HepG2 (cell line): Measurements from ENCODE around the gene PPP1R9A. TPM values are rescaled to one million over a fixed set of nuclear protein-coding genes. Genes with fewer than 3 reads are reported as not detected.

Experiments used
- ATAC-seq: fragments of 200-7000 bp; cut with Tn5 transposase; 3 replicates; pipeline ENCODE4 v1.9.1; 2020; ENCODE audit warnings: mild to moderate bottlenecking, moderate library complexity
- BruUV-seq: library from RNA; stranded (reverse); fragments of 400-500 nt; replicated peaks from 2 replicates; lab custom pipeline; 2021; lab: Mats Ljungman, UMichigan
- CTCF ChIA-PET: fragments of 300-600 bp; formaldehyde crosslinking; extraction: SDS; loops from one replicate; lab custom pipeline; 2021; ENCODE audit warnings: low total read pairs, inconsistent platforms, low intra/inter-chr PET ratio; lab: Yijun Ruan, JAX
- POLR2A ChIA-PET: fragments of 350-600 bp; sonication (Branson Sonifier 250); formaldehyde crosslinking; loops from one replicate; lab custom pipeline; 2020; ENCODE audit warnings: antibody characterized with exemption, inconsistent platforms; lab: Yijun Ruan, JAX
- DNase-seq: peaks from one replicate; pipeline ENCODE4 v3.0.0-alpha.2; 2015; ENCODE audit warnings: low spot score
- FAIRE-seq: peaks from 3 replicates; lab custom pipeline; 2011; peaks lifted over from hg19 to GRCh38; lab: Jason Lieb, UNC
- H2AFZ ChIP-seq: one replicate; pipeline ENCODE4 v1.6.1; 2011; ENCODE audit warnings: low read length, inconsistent platforms
- H3K27ac ChIP-seq: fragments of 300-600 bp; 3 replicates; pipeline ENCODE4 v1.8.0; 2011; ENCODE audit warnings: mixed run types, mild to moderate bottlenecking, mixed read lengths, low read length, inconsistent platforms; ENCODE audit not compliant: insufficient read depth; ENCODE audit errors: extremely low read length
- H3K27me3 ChIP-seq, 2 experiments: fragments of 200-600 bp in 1 of 2; 2 replicates in 1 of 2; 3 replicates in 1 of 2; pipeline versions ENCODE4 v1.6.0 to v1.8.0; 2011; ENCODE audit warnings: low read length in 2 of 2, mild to moderate bottlenecking in 2 of 2, moderate library complexity in 2 of 2, inconsistent platforms in 1 of 2; ENCODE audit not compliant: insufficient read depth in 2 of 2, control insufficient read depth in 1 of 2
- H3K36me3 ChIP-seq, 2 experiments: fragments of 200-600 bp in 1 of 2; replicated peaks in 1 of 2; 2 replicates in 1 of 2; 3 replicates in 1 of 2; pipeline versions ENCODE4 v1.5.1 to v1.8.0; 2011; ENCODE audit warnings: low read length in 2 of 2, inconsistent platforms in 1 of 2; ENCODE audit not compliant: insufficient read depth in 2 of 2, control insufficient read depth in 1 of 2
- H3K4me1 ChIP-seq: 2 replicates; pipeline ENCODE4 v1.5.1; 2012; ENCODE audit warnings: low read length, inconsistent platforms; ENCODE audit not compliant: insufficient read depth
- H3K4me2 ChIP-seq: 2 replicates; pipeline ENCODE4 v1.6.0; 2011; ENCODE audit warnings: low read depth, low read length, inconsistent platforms
- H3K4me3 ChIP-seq, 3 experiments: fragments of 200-600 bp in 1 of 3; sonication (generic), shearing (Covaris generic) in 1 of 3; replicated peaks in 1 of 3; 2 replicates each; pipeline ENCODE4 v1.5.1; 2011 to 2016; ENCODE audit warnings: low read length in 3 of 3, inconsistent platforms in 2 of 3, low read depth in 2 of 3, mild to moderate bottlenecking in 2 of 3, control low read depth in 1 of 3, mixed read lengths in 1 of 3; ENCODE audit not compliant: insufficient read depth in 1 of 3
- H3K79me2 ChIP-seq: one replicate; pipeline ENCODE4 v1.6.1; 2011; ENCODE audit warnings: low read length, inconsistent platforms; ENCODE audit not compliant: insufficient read depth
- H3K9ac ChIP-seq: 2 replicates; pipeline ENCODE4 v1.6.0; 2011; ENCODE audit warnings: mild to moderate bottlenecking, low read depth, low read length, inconsistent platforms; ENCODE audit not compliant: insufficient read depth
- H3K9me3 ChIP-seq: 2 replicates; pipeline ENCODE4 v1.5.1; 2012; ENCODE audit warnings: mild to moderate bottlenecking, low read length
- H4K20me1 ChIP-seq: 2 replicates; pipeline ENCODE4 v1.6.0; 2011; ENCODE audit warnings: inconsistent platforms, mild to moderate bottlenecking, low read length, moderate library complexity; ENCODE audit not compliant: insufficient read depth
- BORCS8-MEF2B ChIP-seq: sonication (generic); formaldehyde crosslinking; IDR thresholded peaks from 2 replicates; pipeline ENCODE4 v1.8.0; 2022; ENCODE audit warnings: mild to moderate bottlenecking, missing genetic modification reagents
- CBFB ChIP-seq: sonication (generic); formaldehyde crosslinking; IDR thresholded peaks from 2 replicates; pipeline ENCODE4 v1.4.0; 2020; ENCODE audit warnings: missing genetic modification reagents
- CHD4 ChIP-seq: fragments of 200-600 bp; sonication (generic); IDR thresholded peaks from 2 replicates; pipeline ENCODE4 v1.7.0; 2017; ENCODE audit warnings: mild to moderate bottlenecking, low read length, borderline replicate concordance
- MYC ChIP-seq: sonication (generic); formaldehyde crosslinking; IDR thresholded peaks from 2 replicates; pipeline ENCODE4 v1.9.0; 2021; ENCODE audit warnings: missing genetic modification reagents, borderline replicate concordance
- SYNCRIP ChIP-seq: fragments of 200-400 bp; formaldehyde crosslinking; IDR thresholded peaks from 2 replicates; pipeline ENCODE4 v1.6.1; 2018; ENCODE audit warnings: mild to moderate bottlenecking, low read depth, low read length; ENCODE audit not compliant: insufficient read depth
- TCF12 ChIP-seq, 2 experiments: fragments of 450-650 bp in 1 of 2; sonication (generic) in 1 of 2; formaldehyde crosslinking in 1 of 2; IDR thresholded peaks; 2 replicates each; pipeline versions ENCODE4 v1.6.1 to v1.8.0; 2017 to 2022; ENCODE audit warnings: antibody characterized with exemption in 1 of 2, mild to moderate bottlenecking in 1 of 2, missing genetic modification reagents in 1 of 2, moderate library complexity in 1 of 2
- WIZ ChIP-seq: sonication (generic); formaldehyde crosslinking; IDR thresholded peaks from 2 replicates; pipeline ENCODE4 v1.5.1; 2020; ENCODE audit warnings: mild to moderate bottlenecking, missing genetic modification reagents
- ZKSCAN1 ChIP-seq: fragments of 150-350 bp; IDR thresholded peaks from 2 replicates; pipeline ENCODE4 v1.6.1; 2014; ENCODE audit warnings: low read length
- ZNF841 ChIP-seq: sonication (generic); formaldehyde crosslinking; IDR thresholded peaks from 2 replicates; pipeline ENCODE4 v1.8.1; 2023; ENCODE audit warnings: missing genetic modification reagents, borderline replicate concordance
- WGBS: methylation state at CpG from one replicate; pipeline ENCODE4 v1.1.6; 2017; ENCODE audit warnings: low lambda C conversion rate; 5-methylcytosine and 5-hydroxymethylcytosine counted together
- in situ Hi-C: cut with HindIII; loops from 2 replicates; pipeline ENCODE4 v1.10.0; 2017; ENCODE audit warnings: low pct_unique_long_range_greater_than_20kb; ENCODE audit not compliant: extremely low pct_ligation_motif_present
- intact Hi-C: fragments of 100-400 bp; cut with micrococcal nuclease; formaldehyde crosslinking; loops from one replicate; pipeline ENCODE4 v1.10.0; 2022; ENCODE audit not compliant: unreplicated experiment
- polyA plus RNA-seq, 8 experiments: library from polyadenylated mRNA; depleted of rRNA in 3 of 8; stranded (reverse) in 7 of 8; unstranded in 1 of 8; fragments of >200 nt; fragmentation: Illumina TruSeq in 4 of 8; extraction: Trizol in 4 of 8; gene quantifications; 2 replicates each; pipeline versions ENCODE4 v1.2.1 to v1.2.3, GENCODE V29; 2011 to 2016; ENCODE audit warnings: low read depth in 4 of 8, missing spikeins in 1 of 8, mixed read lengths in 1 of 8; ENCODE audit not compliant: insufficient read depth in 1 of 8
- total RNA-seq, 5 experiments: library from RNA; depleted of rRNA; stranded (reverse); fragments of >200 nt; fragmentation: Illumina TruSeq; extraction: Trizol; gene quantifications; 2 replicates each; pipeline ENCODE4 v1.2.3, GENCODE V29; 2016; ENCODE audit warnings: low read depth in 1 of 5
- TF ChIP-seq, protein P1 (sequence below): sonication (generic); formaldehyde crosslinking; IDR thresholded peaks from 2 replicates; pipeline ENCODE4 v1.4.0; 2020; ENCODE audit warnings: missing genetic modification reagents, mild to moderate bottlenecking, borderline replicate concordance
- TF ChIP-seq, protein P2 (sequence below): sonication (generic); formaldehyde crosslinking; conservative IDR thresholded peaks from 2 replicates; pipeline ENCODE4 v1.4.0; 2020; ENCODE audit warnings: missing genetic modification reagents
- TF ChIP-seq, protein P3 (sequence below): sonication (generic); formaldehyde crosslinking; IDR thresholded peaks from 2 replicates; pipeline ENCODE4 v1.8.0; 2022; ENCODE audit warnings: missing genetic modification reagents, mild to moderate bottlenecking, inconsistent platforms, borderline replicate concordance
- TF ChIP-seq, protein P4 (sequence below): sonication (generic); formaldehyde crosslinking; IDR thresholded peaks from 2 replicates; pipeline ENCODE4 v1.5.0; 2020; ENCODE audit warnings: missing genetic modification reagents

Gene PPP1R9A
- total and polyA plus RNA-seq, 2 of the 13 experiments (the other 11 are each of a cell fraction or from before 2014, with no cell fraction given), result 11.4 to 31.9 TPM

DNA sequence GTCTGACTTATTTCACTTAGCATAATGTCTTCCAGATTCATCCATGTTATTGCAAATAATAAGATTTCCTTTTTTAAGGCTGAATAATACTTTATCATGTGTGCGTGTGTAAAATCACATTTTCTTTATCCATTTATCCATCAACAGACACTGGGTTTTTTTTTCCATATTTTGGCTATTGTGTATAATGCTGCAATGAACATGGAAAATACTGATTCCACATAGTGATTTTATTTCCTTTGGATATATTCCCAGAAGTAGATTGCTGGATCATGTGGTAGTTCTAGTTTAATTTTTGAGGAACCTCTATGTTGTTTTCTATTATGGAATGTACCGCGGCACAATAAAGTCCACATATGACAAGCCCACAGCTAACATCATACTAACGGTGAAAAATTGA is 236.9 kb downstream of the PPP1R9A start (continued):
- TF ChIP-seq ZNF841 (CRISPR knock-in tag), result no peak
- TF ChIP-seq, protein P1, sequence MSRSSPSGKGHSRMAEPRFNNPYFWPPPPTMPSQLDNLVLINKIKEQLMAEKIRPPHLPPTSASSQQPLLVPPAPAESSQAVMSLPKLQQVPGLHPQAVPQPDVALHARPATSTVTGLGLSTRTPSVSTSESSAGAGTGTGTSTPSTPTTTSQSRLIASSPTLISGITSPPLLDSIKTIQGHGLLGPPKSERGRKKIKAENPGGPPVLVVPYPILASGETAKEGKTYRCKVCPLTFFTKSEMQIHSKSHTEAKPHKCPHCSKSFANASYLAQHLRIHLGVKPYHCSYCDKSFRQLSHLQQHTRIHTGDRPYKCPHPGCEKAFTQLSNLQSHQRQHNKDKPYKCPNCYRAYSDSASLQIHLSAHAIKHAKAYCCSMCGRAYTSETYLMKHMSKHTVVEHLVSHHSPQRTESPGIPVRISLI, result no peak

DNA sequence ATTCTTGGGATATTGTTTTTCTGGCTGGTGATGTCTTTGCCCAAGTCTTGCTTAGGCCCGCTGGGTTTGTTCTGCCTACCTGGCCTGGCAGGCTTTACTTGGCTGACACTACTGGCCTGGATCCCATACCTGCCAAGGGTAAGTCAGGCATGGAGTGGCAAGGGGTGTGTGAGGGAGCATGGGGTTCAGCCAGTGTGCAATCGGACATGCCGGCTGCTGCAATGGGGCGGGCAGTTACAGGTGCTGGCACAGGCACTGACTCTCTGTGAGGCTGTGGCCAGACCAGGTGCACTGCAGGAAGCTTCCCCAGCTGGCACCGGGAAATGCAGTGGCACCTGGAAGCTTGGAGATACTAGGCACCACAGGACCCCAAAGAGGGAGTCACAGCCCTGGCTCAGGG is 248.6 kb downstream of the PPP1R9A start:
- no peaks in the 10 kb centered on the region for H3K27me3 ChIP-seq
- no peak for ATAC-seq
- WGBS, result 97% methylated on average over 5 of the region's 5 CpGs
- no peak overlapping the region for H3K9ac ChIP-seq
- no peak for TF ChIP-seq SYNCRIP
- TF ChIP-seq WIZ (CRISPR knock-in tag), result no peak
- TF ChIP-seq, protein P2, sequence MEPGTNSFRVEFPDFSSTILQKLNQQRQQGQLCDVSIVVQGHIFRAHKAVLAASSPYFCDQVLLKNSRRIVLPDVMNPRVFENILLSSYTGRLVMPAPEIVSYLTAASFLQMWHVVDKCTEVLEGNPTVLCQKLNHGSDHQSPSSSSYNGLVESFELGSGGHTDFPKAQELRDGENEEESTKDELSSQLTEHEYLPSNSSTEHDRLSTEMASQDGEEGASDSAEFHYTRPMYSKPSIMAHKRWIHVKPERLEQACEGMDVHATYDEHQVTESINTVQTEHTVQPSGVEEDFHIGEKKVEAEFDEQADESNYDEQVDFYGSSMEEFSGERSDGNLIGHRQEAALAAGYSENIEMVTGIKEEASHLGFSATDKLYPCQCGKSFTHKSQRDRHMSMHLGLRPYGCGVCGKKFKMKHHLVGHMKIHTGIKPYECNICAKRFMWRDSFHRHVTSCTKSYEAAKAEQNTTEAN (CRISPR knock-in tag), result no peak
- no peak for TF ChIP-seq CHD4
- TF ChIP-seq BORCS8-MEF2B, result no peak
- no peak for TF ChIP-seq ZKSCAN1
- no peak for TF ChIP-seq CBFB (CRISPR knock-in tag)
- no peak for TF ChIP-seq TCF12 (IDR thresholded peaks at IDR 0.05)
- no peak for TF ChIP-seq TCF12 (CRISPR knock-in tag; IDR thresholded peaks at IDR 0.05)
- no peak for TF ChIP-seq MYC
- TF ChIP-seq, protein P3, sequence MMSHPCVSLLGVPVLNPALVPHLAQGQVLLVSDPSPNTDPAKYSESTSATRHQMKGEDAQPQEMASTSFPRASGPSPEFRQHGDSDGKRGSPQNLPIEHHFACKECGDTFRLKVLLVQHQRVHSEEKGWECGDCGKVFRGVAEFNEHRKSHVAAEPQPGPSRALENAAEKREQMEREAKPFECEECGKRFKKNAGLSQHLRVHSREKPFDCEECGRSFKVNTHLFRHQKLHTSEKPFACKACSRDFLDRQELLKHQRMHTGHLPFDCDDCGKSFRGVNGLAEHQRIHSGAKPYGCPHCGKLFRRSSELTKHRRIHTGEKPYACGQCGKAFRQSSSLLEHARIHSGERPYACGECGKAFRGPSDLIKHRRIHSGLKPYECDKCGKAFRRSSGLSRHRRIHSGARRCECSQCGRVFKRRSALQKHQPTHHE (CRISPR knock-in tag), result no peak
- TF ChIP-seq, protein P4, sequence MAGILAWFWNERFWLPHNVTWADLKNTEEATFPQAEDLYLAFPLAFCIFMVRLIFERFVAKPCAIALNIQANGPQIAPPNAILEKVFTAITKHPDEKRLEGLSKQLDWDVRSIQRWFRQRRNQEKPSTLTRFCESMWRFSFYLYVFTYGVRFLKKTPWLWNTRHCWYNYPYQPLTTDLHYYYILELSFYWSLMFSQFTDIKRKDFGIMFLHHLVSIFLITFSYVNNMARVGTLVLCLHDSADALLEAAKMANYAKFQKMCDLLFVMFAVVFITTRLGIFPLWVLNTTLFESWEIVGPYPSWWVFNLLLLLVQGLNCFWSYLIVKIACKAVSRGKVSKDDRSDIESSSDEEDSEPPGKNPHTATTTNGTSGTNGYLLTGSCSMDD (CRISPR knock-in tag), result no peak
- H3K4me2 ChIP-seq, result no peak overlapping the region
- no peak overlapping the region for H2AFZ ChIP-seq
- intact Hi-C loops (no loop called here), in situ Hi-C loops (no loop called here)
- FAIRE-seq, result no peak
- no peaks in the 10 kb centered on the region for H3K36me3 ChIP-seq
- H3K4me1 ChIP-seq, result no peaks in the 10 kb centered on the region
- no peaks in the 10 kb centered on the region for H3K9me3 ChIP-seq
- ChIA-PET POLR2A (no interaction called here), CTCF (no interaction called here)
- no peak overlapping the region for H3K27ac ChIP-seq
- no peaks in the 10 kb centered on the region for H4K20me1 ChIP-seq
- H3K4me3 ChIP-seq, result no peak overlapping the region
- BruUV-seq, result no TSS peak
- no peaks in the 10 kb centered on the region for H3K79me2 ChIP-seq
- no peak for DNase-seq
